IMR-90 (cell line): ENCODE data around the gene DUSP28. TPM values are rescaled to one million over a fixed set of nuclear protein-coding genes. Genes with fewer than 3 reads are reported as not detected.

Experiments used
- ATAC-seq: fragments of 200-7000 bp; cut with Tn5 transposase; 2 replicates; pipeline ENCODE4 v1.9.1; 2020; ENCODE audit warnings: low read depth, mild to moderate bottlenecking, moderate library complexity
- BruUV-seq: library from RNA; stranded (reverse); fragments of 400-500 nt; replicated peaks from 2 replicates; lab custom pipeline; 2021; lab: Mats Ljungman, UMichigan
- CTCF ChIA-PET: fragments of 300-600 bp; formaldehyde crosslinking; extraction: SDS; loops from one replicate; lab custom pipeline; 2021; ENCODE audit warnings: antibody characterized with exemption; lab: Yijun Ruan, JAX
- POLR2A ChIA-PET: fragments of 300-600 bp; sonication (Branson Sonifier 250); formaldehyde crosslinking; loops from one replicate; lab custom pipeline; 2022; ENCODE audit warnings: antibody characterized with exemption; ENCODE audit not compliant: unreplicated experiment; lab: Charles Lee
- DNase-seq: peaks from one replicate; pipeline ENCODE4 v3.0.0; 2013
- H2AFZ ChIP-seq: replicated peaks from 2 replicates; pipeline ENCODE3; 2013; ENCODE audit warnings: low read length, mild to moderate bottlenecking; ENCODE audit not compliant: poor library complexity
- H2AK5ac ChIP-seq: 2 replicates; pipeline ENCODE4 v1.6.1; 2013; ENCODE audit warnings: low read depth, low read length, inconsistent platforms
- H2AK9ac ChIP-seq: replicated peaks from 2 replicates; pipeline ENCODE3; 2013; ENCODE audit warnings: mild to moderate bottlenecking, low read depth, low read length, moderate library complexity; ENCODE audit not compliant: poor library complexity
- H2BK120ac ChIP-seq: 2 replicates; pipeline ENCODE4 v1.6.1; 2013; ENCODE audit warnings: low read depth, low read length, inconsistent platforms
- H2BK15ac ChIP-seq: 3 replicates; pipeline ENCODE4 v1.6.1; 2013; ENCODE audit warnings: low read depth, low read length, inconsistent platforms
- H2BK20ac ChIP-seq: 2 replicates; pipeline ENCODE4 v1.6.1; 2013; ENCODE audit warnings: low read depth, mild to moderate bottlenecking, inconsistent platforms, low read length, moderate library complexity
- H2BK5ac ChIP-seq: 2 replicates; pipeline ENCODE4 v1.6.1; 2013; ENCODE audit warnings: mild to moderate bottlenecking, low read depth, low read length, inconsistent platforms; ENCODE audit not compliant: poor library complexity, severe bottlenecking
- H3K14ac ChIP-seq: replicated peaks from 2 replicates; pipeline ENCODE4 v1.6.1; 2013; ENCODE audit warnings: low read depth, low read length, inconsistent platforms
- H3K18ac ChIP-seq: 2 replicates; pipeline ENCODE4 v1.6.1; 2013; ENCODE audit warnings: low read depth, low read length, control low read depth
- H3K23ac ChIP-seq: 2 replicates; pipeline ENCODE4 v1.6.1; 2013; ENCODE audit warnings: low read depth, low read length, inconsistent platforms
- H3K27ac ChIP-seq: 2 replicates; pipeline ENCODE4 v1.5.1; 2013; ENCODE audit warnings: mild to moderate bottlenecking, control low read depth, low read length; ENCODE audit not compliant: insufficient read depth
- H3K27me3 ChIP-seq: 2 replicates; pipeline ENCODE4 v1.6.1; 2013; ENCODE audit warnings: low read length; ENCODE audit not compliant: control insufficient read depth, insufficient read depth
- H3K36me3 ChIP-seq: 2 replicates; pipeline ENCODE4 v1.6.1; 2013; ENCODE audit warnings: low read length, mixed read lengths; ENCODE audit not compliant: control insufficient read depth, insufficient read depth
- H3K4ac ChIP-seq: 2 replicates; pipeline ENCODE4 v1.6.1; 2013; ENCODE audit warnings: low read depth, low read length, inconsistent platforms
- H3K4me1 ChIP-seq: 2 replicates; pipeline ENCODE4 v1.6.1; 2013; ENCODE audit warnings: low read length, mixed read lengths; ENCODE audit not compliant: control insufficient read depth, insufficient read depth
- H3K4me2 ChIP-seq: 2 replicates; pipeline ENCODE4 v1.6.1; 2013; ENCODE audit warnings: low read depth, mild to moderate bottlenecking, control low read depth, low read length, moderate library complexity
- H3K4me3 ChIP-seq: 2 replicates; pipeline ENCODE4 v1.5.1; 2013; ENCODE audit warnings: low read depth, mild to moderate bottlenecking, control low read depth, low read length, moderate library complexity; ENCODE audit not compliant: insufficient read depth
- H3K56ac ChIP-seq: 2 replicates; pipeline ENCODE4 v1.6.1; 2013; ENCODE audit warnings: low read length, inconsistent platforms; ENCODE audit not compliant: insufficient read depth; ENCODE audit errors: extremely low read depth
- H3K79me1 ChIP-seq, 2 experiments: 2 replicates each; pipeline ENCODE4 v1.6.1; 2013; ENCODE audit warnings: low read length in 2 of 2, inconsistent platforms in 1 of 2, low read depth in 1 of 2
- H3K9ac ChIP-seq: 2 replicates; pipeline ENCODE4 v1.6.1; 2013; ENCODE audit warnings: low read depth, low read length, control low read depth
- H3K9me1 ChIP-seq: 2 replicates; pipeline ENCODE4 v1.6.1; 2013; ENCODE audit warnings: low read length, inconsistent platforms; ENCODE audit not compliant: insufficient read depth
- H3K9me3 ChIP-seq: 2 replicates; pipeline ENCODE4 v1.6.1; 2013; ENCODE audit warnings: low read length; ENCODE audit not compliant: control insufficient read depth, insufficient read depth
- H4K20me1 ChIP-seq: 2 replicates; pipeline ENCODE4 v1.6.1; 2013; ENCODE audit warnings: low read length, inconsistent platforms; ENCODE audit not compliant: insufficient read depth
- H4K5ac ChIP-seq: 2 replicates; pipeline ENCODE4 v1.6.1; 2013; ENCODE audit warnings: mild to moderate bottlenecking, low read depth, low read length, control low read depth
- H4K8ac ChIP-seq, 2 experiments: 2 replicates each; pipeline ENCODE4 v1.6.1; 2013; ENCODE audit warnings: low read depth in 2 of 2, low read length in 2 of 2, control low read depth in 1 of 2, inconsistent platforms in 1 of 2
- H4K91ac ChIP-seq: 2 replicates; pipeline ENCODE4 v1.6.1; 2013; ENCODE audit warnings: low read depth, low read length, inconsistent platforms; ENCODE audit not compliant: insufficient read depth
- CEBPB ChIP-seq: IDR thresholded peaks from 2 replicates; pipeline ENCODE4 v1.6.1; 2012; ENCODE audit warnings: low read depth, low read length, improper control_type of control experiment
- NFE2L2 ChIP-seq: fragments of 150-350 bp; IDR thresholded peaks from 2 replicates; pipeline ENCODE4 v1.6.1; 2016; ENCODE audit warnings: low read depth, mild to moderate bottlenecking, low read length
- SMC3 ChIP-seq: fragments of 150-350 bp; IDR thresholded peaks from 2 replicates; pipeline ENCODE4 v1.6.1; 2016; ENCODE audit warnings: low read depth, mild to moderate bottlenecking, antibody characterized with exemption, low read length, moderate library complexity
- WGBS, 2 experiments: methylation state at CpG; one replicate each; pipeline versions ENCODE4 v1.1.5 to v1.1.7; 2013; ENCODE audit warnings: missing lambda C conversion rate in 2 of 2; ENCODE audit not compliant: insufficient read length in 1 of 2; ENCODE audit errors: extremely low coverage in 2 of 2; 5-methylcytosine and 5-hydroxymethylcytosine counted together
- dilution Hi-C: fragments of 300-500 bp; cut with HindIII; formaldehyde crosslinking; loops from one replicate; pipeline ENCODE4 v1.14.3; 2018; ENCODE audit warnings: low sequenced_read_pairs; ENCODE audit not compliant: unreplicated experiment
- in situ Hi-C: fragments of 300-500 bp; cut with MboI; formaldehyde crosslinking; loops from 3 replicates; pipeline ENCODE4 v1.14.3; 2019; ENCODE audit warnings: low sequenced_read_pairs, inconsistent platforms, mixed read lengths
- intact Hi-C: fragments of 100-400 bp; cut with micrococcal nuclease; formaldehyde crosslinking; loops from 2 replicates; pipeline ENCODE4 v1.10.0; 2022
- polyA plus RNA-seq, 3 experiments: library from polyadenylated mRNA; depleted of rRNA; stranded (reverse); fragments of >200 nt; gene quantifications; 2 replicates each; pipeline ENCODE4 v1.2.3, GENCODE V29; 2012; ENCODE audit warnings: low replicate concordance in 1 of 3
- total RNA-seq: library from RNA; depleted of rRNA; stranded (reverse); fragments of >200 nt; gene quantifications from 2 replicates; pipeline ENCODE4 v1.2.3, GENCODE V29; 2012

Gene DUSP28
- total and polyA plus RNA-seq, 2 of the 4 experiments (the other 2 are of a cell fraction) = 1.1 to 3.3 TPM

- 0 out of 2 replicates have a peak, but pooled peaks have one; percentile 11 for TF ChIP-seq SMC3
- TF ChIP-seq NFE2L2 = no peak
Observed at GRCh38 chr2:240579771-240580614, 19.8 kb downstream of the DUSP28 start (continued).

GRCh38 chr2:240581811-240582210, 21.7 kb downstream of the DUSP28 start:
- Histone ChIP-seq H4K20me1 (peaks cover 32% of the 10 kb centered on the region), H3K4me3 (no peak overlapping the region), H2BK120ac (no peak overlapping the region), H2BK15ac (no peak overlapping the region), H4K91ac (no peak overlapping the region), H3K23ac (no peak overlapping the region), H4K5ac (no peak overlapping the region), H3K27ac (no peak overlapping the region), H3K18ac (no peak overlapping the region), H3K36me3 (peaks cover 11% of the 10 kb centered on the region), H4K8ac (no peak overlapping the region), H2AFZ (no peak overlapping the region), H2BK20ac (no peak overlapping the region), H3K56ac (no peak overlapping the region), H3K9me1 (peaks cover 24% of the 10 kb centered on the region), H2AK9ac (no peak overlapping the region), H3K9ac (no peak overlapping the region), H3K79me1 (peaks cover 26 to 69% of the 10 kb centered on the region in 2 experiments; a peak in 3 of 4 replicates), H3K14ac (no peak overlapping the region), H3K4me1 (peaks cover 18% of the 10 kb centered on the region), H3K4me2 (no peak overlapping the region), H3K27me3 (no peaks in the 10 kb centered on the region), H2BK5ac (no peak overlapping the region), H2AK5ac (no peak overlapping the region), H3K4ac (no peak overlapping the region), H3K9me3 (peaks cover 2% of the 10 kb centered on the region; the same call in 1 of the 2 replicates)
- dilution Hi-C loops = no loop called here
- BruUV-seq = no TSS peak
- ATAC-seq (no peak), DNase-seq (no peak)
- in situ Hi-C loops = no loop called here
- no peak for TF ChIP-seq CEBPB
- TF ChIP-seq NFE2L2 = no peak
- CTCF ChIA-PET = no interaction called here
- intact Hi-C loops = no loop called here
- 89% methylated on average over 1 of the region's 5 CpGs; no CpG with 5 or more reads in 1 of the 2 experiments for WGBS, 2 experiments
- POLR2A ChIA-PET = no interaction called here
